Progenitor cell of endocrine pancreas (in vitro differentiated cells): Measurements from ENCODE around the gene ORAI2. TPM values are rescaled to one million over a fixed set of nuclear protein-coding genes. Genes with fewer than 3 reads are reported as not detected.
"Not testable (repeated sequence)": the region's sequence is repeated elsewhere in the genome, so short reads cannot be mapped to it uniquely, and the experiment has no call there.

Source experiments
- DNase-seq: peaks from one replicate; pipeline ENCODE4 v3.0.0; 2021; ENCODE audit warnings: low spot score; ENCODE audit not compliant: unreplicated experiment
- H3K27ac Mint-ChIP-seq: 2 replicates; pipeline ENCODE4 v1.8.0; 2021; ENCODE audit warnings: mild to moderate bottlenecking, moderate library complexity, mixed read lengths
- H3K27me3 Mint-ChIP-seq: 2 replicates; pipeline ENCODE4 v1.8.0; 2021; ENCODE audit warnings: mixed read lengths
- H3K36me3 Mint-ChIP-seq: 2 replicates; pipeline ENCODE4 v1.8.0; 2022; ENCODE audit warnings: mixed read lengths; ENCODE audit not compliant: insufficient read depth
- H3K4me1 Mint-ChIP-seq: 2 replicates; pipeline ENCODE4 v1.8.0; 2021; ENCODE audit warnings: low read depth, mixed read lengths
- H3K4me3 Mint-ChIP-seq: 2 replicates; pipeline ENCODE4 v1.8.0; 2021; ENCODE audit warnings: low read depth, mild to moderate bottlenecking, moderate library complexity, mixed read lengths
- H3K9me3 Mint-ChIP-seq: 2 replicates; pipeline ENCODE4 v1.8.0; 2021; ENCODE audit warnings: low read depth, mixed read lengths
- microRNA-seq: library from miRNA; unstranded; fragments of <30 nt; microRNA quantifications from one replicate; pipeline ENCODE4 v1.1.0, GENCODE V29; 2020; ENCODE audit warnings: borderline number of aligned reads; ENCODE audit not compliant: unreplicated experiment
- total RNA-seq: library from RNA; stranded (reverse); gene quantifications from 2 replicates; pipeline ENCODE4 v1.2.1, GENCODE V29; 2021

Gene ORAI2
- total RNA-seq, 1 donor from 2014 or later = 41.8 TPM

GRCh38 chr7:102497308-102497707 is 63.9 kb downstream of the ORAI2 start:
- H3K27me3 Mint-ChIP-seq, DNase-seq, H3K4me1 Mint-ChIP-seq, H3K9me3 Mint-ChIP-seq, H3K4me3 Mint-ChIP-seq, H3K36me3 Mint-ChIP-seq, H3K27ac Mint-ChIP-seq: not testable (repeated sequence)

- not testable (repeated sequence) for H3K27ac Mint-ChIP-seq
Measured at GRCh38 chr7:102498321-102498720, 64.9 kb downstream of the ORAI2 start.

GRCh38 chr7:102503141-102503540 is 69.8 kb downstream of the ORAI2 start:
- H3K9me3 Mint-ChIP-seq, H3K27me3 Mint-ChIP-seq, DNase-seq, H3K27ac Mint-ChIP-seq, H3K36me3 Mint-ChIP-seq, H3K4me3 Mint-ChIP-seq, H3K4me1 Mint-ChIP-seq: not testable (repeated sequence)

More at GRCh38 chr7:102498321-102498720, 64.9 kb downstream of the ORAI2 start:
- not testable (repeated sequence) for H3K9me3 Mint-ChIP-seq, H3K4me3 Mint-ChIP-seq, H3K27me3 Mint-ChIP-seq, DNase-seq, H3K36me3 Mint-ChIP-seq, H3K4me1 Mint-ChIP-seq

- not testable (repeated sequence) for H3K27ac Mint-ChIP-seq, H3K4me3 Mint-ChIP-seq, DNase-seq, H3K27me3 Mint-ChIP-seq, H3K9me3 Mint-ChIP-seq, H3K4me1 Mint-ChIP-seq, H3K36me3 Mint-ChIP-seq
Measured at GRCh38 chr7:102505298-102506185, 72.2 kb downstream of the ORAI2 start.

Small RNA genes within 50 kb of the gene (microRNA-seq; reads per million reads assigned to microRNA genes)
- gene MIR4467 (not detected), gene MIR5090 (3.6 reads per million), gene MIR548O (not detected)

Other genes starting within 250 kb of the ORAI2 start
- gene SH2B2, start 146.7 kb upstream of the ORAI2 start, total RNA-seq = 11.2 and 11.5 TPM in 2 replicates
- gene SPDYE6, start 77.1 kb upstream of the ORAI2 start, total RNA-seq = not detected in 2 replicates
- gene PRKRIP1, start 37.2 kb upstream of the ORAI2 start, total RNA-seq = 44.8 and 45.0 TPM in 2 replicates
- gene ALKBH4, start 31.3 kb downstream of the ORAI2 start, total RNA-seq = 14.3 and 16.4 TPM in 2 replicates
- gene LRWD1, start 31.4 kb downstream of the ORAI2 start, total RNA-seq = 27.7 and 31.8 TPM in 2 replicates
- 48.6 and 50.5 TPM in 2 replicates for gene POLR2J, start 45.3 kb downstream of the ORAI2 start, total RNA-seq
- 8.7 and 10.8 TPM in 2 replicates for gene RASA4B, start 84.2 kb downstream of the ORAI2 start, total RNA-seq
- 9.4 and 13.4 TPM in 2 replicates for gene UPK3BL2, start 110.1 kb downstream of the ORAI2 start, total RNA-seq
- not detected in 2 replicates for gene SPDYE2, start 117.7 kb downstream of the ORAI2 start, total RNA-seq
- gene POLR2J3, start 139.0 kb downstream of the ORAI2 start, total RNA-seq = 28.2 and 31.5 TPM in 2 replicates
- 20.2 and 21.0 TPM in 2 replicates for gene RASA4, start 183.2 kb downstream of the ORAI2 start, total RNA-seq
- 18.9 and 19.2 TPM in 2 replicates for gene UPK3BL1, start 209.2 kb downstream of the ORAI2 start, total RNA-seq
- not detected in 2 replicates for gene SPDYE2B, start 216.7 kb downstream of the ORAI2 start, total RNA-seq
- 8.6 and 8.9 TPM in 2 replicates for gene POLR2J2, start 238.1 kb downstream of the ORAI2 start, total RNA-seq